ENCODE measurements around the gene STRADA. TPM values are rescaled to one million over a fixed set of nuclear protein-coding genes. Genes with fewer than 3 reads are reported as not detected.

STRADA gene
- total and polyA plus RNA-seq, 7 experiments from 2014 or later, result 19.9 to 69.7 (median 54.0) TPM

DNA sequence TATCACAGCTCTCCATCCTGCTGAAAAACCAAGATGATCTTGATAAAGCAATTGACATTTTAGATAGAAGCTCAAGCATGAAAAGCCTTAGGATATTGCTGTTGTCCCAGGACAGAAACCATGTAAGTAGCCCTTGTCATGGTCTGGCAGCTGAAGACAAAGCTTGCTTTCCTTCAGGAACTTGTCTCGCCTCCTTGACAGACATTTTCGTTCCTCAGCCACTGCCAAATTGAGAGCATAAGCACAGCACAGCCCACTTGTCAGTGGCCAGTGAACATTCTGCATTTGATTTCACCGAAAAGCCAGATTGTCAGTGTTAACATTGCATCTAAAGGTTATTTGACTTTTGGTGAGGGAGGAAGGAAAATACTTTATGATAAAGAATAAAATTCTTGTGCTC lies 83.8 kb downstream of the STRADA start:
- Histone ChIP-seq H3K4me3 (ENCODE audit: low read length) (no peak overlapping the region), H3K36me3 (ENCODE audit: control insufficient read depth in 2 of 3, insufficient read depth in 3 of 3, low read length in 3 of 3) (peaks cover 3 to 56% (median 5%) of the 10 kb centered on the region in 3 experiments), H3K4me1 (ENCODE audit: control insufficient read depth in 2 of 2, insufficient read depth in 2 of 2, low read length in 2 of 2) (no peaks in the 10 kb centered on the region), H3K27me3 (ENCODE audit: control insufficient read depth in 2 of 2, insufficient read depth in 2 of 2, low read length in 2 of 2) (no peaks in the 10 kb centered on the region), H3K9me3 (ENCODE audit: control insufficient read depth in 2 of 3, low read length in 3 of 3) (no peaks in the 10 kb centered on the region), H3K27ac (ENCODE audit: low read depth, low read length) (no peak overlapping the region)
- intact Hi-C loops (cut with micrococcal nuclease), result no loop called here
- CTCF ChIA-PET, result no interaction called here
- POLR2A ChIA-PET, result no interaction called here
- no peak for ATAC-seq
- Mint-ChIP-seq H3K36me3 (peaks cover 8 to 54% (median 16%) of the 10 kb centered on the region in 5 donors), H3K4me1 (peaks cover 0 to 5% (median 0%) of the 10 kb centered on the region in 7 donors), H3K4me3 (no peak overlapping the region), H3K27me3 (no peaks in the 10 kb centered on the region), H3K9me3 (peaks cover 0 to 2% (median 0%) of the 10 kb centered on the region in 11 donors), H3K27ac (no peak overlapping the region)
- no peak for DNase-seq

DNA sequence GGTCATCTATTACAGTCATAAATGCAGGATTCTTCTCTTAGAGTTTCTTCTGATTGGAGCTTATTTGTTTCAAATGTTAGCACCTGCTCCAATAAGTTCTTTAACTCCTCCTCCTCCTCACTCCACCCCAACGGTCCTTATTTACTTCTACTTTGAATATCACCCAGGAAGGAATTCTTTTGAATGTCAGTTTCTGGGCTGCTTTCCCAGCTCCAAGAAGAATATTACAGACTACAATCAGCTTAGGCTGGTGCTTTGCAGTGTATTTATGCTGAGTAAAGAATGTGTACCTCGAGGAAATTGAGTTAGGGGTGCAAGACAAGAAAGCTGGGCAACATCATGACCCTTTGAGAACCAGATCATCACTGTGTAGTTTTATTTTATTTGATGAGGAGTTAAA lies 88.5 kb downstream of the STRADA start:
- Histone ChIP-seq H3K27ac (ENCODE audit: low read depth, low read length) (no peak overlapping the region), H3K27me3 (ENCODE audit: control insufficient read depth in 2 of 2, insufficient read depth in 2 of 2, low read length in 2 of 2) (no peaks in the 10 kb centered on the region), H3K4me1 (ENCODE audit: control insufficient read depth in 2 of 2, insufficient read depth in 2 of 2, low read length in 2 of 2) (peaks cover 0 to 4% of the 10 kb centered on the region in 2 donors), H3K4me3 (ENCODE audit: low read length) (no peak overlapping the region), H3K9me3 (ENCODE audit: control insufficient read depth in 2 of 3, low read length in 3 of 3) (no peaks in the 10 kb centered on the region), H3K36me3 (ENCODE audit: control insufficient read depth in 2 of 3, insufficient read depth in 3 of 3, low read length in 3 of 3) (peaks cover 0 to 38% (median 9%) of the 10 kb centered on the region in 3 experiments)
- peaks cover 7 to 55% (median 17%) of the 10 kb centered on the region in 5 donors for H3K36me3 Mint-ChIP-seq
- intact Hi-C loops (cut with micrococcal nuclease), result no loop called here
- no peaks in the 10 kb centered on the region for H3K27me3 Mint-ChIP-seq
- H3K4me1 Mint-ChIP-seq, result peaks cover 6 to 17% (median 14%) of the 10 kb centered on the region in 7 donors
- H3K4me3 Mint-ChIP-seq, result no peak overlapping the region
- ATAC-seq, result no peak
- no peak for DNase-seq
- ChIA-PET POLR2A (interaction anchor here (1.1 kb wide), 1 partner anchor 31 kb away, joined by 4 read pairs; the partner anchor contains the start of gene MAP3K3), CTCF (interaction anchor here (1.0 kb wide), 1 partner anchor 58 kb away, joined by 3 read pairs; no protein-coding TSS in a partner anchor)
- peak overlapping the region in 1 of 9 donors; percentile 16 for H3K27ac Mint-ChIP-seq
- no peaks in the 10 kb centered on the region for H3K9me3 Mint-ChIP-seq

Other genes with a start within 250 kb of the STRADA start
- gene KCNH6, start 218.4 kb downstream of the STRADA start, total RNA-seq, result not detected
- not detected for gene KCNH6, start 218.4 kb downstream of the STRADA start, polyA plus RNA-seq
- 100 to 1,000 TPM in 1 of 5 experiments, 10 to 100 TPM in 4; 26.0 to 128 (median 70.0) TPM for gene DCAF7, start 191.3 kb downstream of the STRADA start, total RNA-seq
- gene DCAF7, start 191.3 kb downstream of the STRADA start, polyA plus RNA-seq, result 10 to 100 TPM; 56.0 to 83.0 TPM
- gene TACO1, start 140.9 kb downstream of the STRADA start, total RNA-seq, result 10 to 100 TPM; 11.1 to 20.3 (median 15.2) TPM
- gene TACO1, start 140.9 kb downstream of the STRADA start, polyA plus RNA-seq, result 10 to 100 TPM; 20.4 to 21.2 TPM
- 100 to 1,000 TPM in 1 of 5 experiments, 10 to 100 TPM in 4; 37.5 to 105 (median 85.5) TPM for gene MAP3K3, start 119.4 kb downstream of the STRADA start, total RNA-seq
- gene MAP3K3, start 119.4 kb downstream of the STRADA start, polyA plus RNA-seq, result 10 to 100 TPM; 29.4 to 45.2 TPM
- gene LIMD2, start 41.7 kb downstream of the STRADA start, total RNA-seq, result 100 to 1,000 TPM; 575 to 937 (median 595) TPM
- gene LIMD2, start 41.7 kb downstream of the STRADA start, polyA plus RNA-seq, result 100 to 1,000 TPM; 542 to 792 TPM
- gene CCDC47, start 31.8 kb upstream of the STRADA start, total RNA-seq, result 10 to 100 TPM; 31.8 to 62.9 (median 34.7) TPM
- gene CCDC47, start 31.8 kb upstream of the STRADA start, polyA plus RNA-seq, result 10 to 100 TPM; 33.5 to 45.4 TPM
- gene DDX42, start 32.4 kb upstream of the STRADA start, total RNA-seq, result 100 to 1,000 TPM; 101 to 192 (median 139) TPM
- 10 to 100 TPM; 11.8 to 24.4 TPM for gene DDX42, start 32.4 kb upstream of the STRADA start, polyA plus RNA-seq
- gene PSMC5, start 85.6 kb upstream of the STRADA start, total RNA-seq, result 100 to 1,000 TPM in 3 of 5 experiments, 10 to 100 TPM in 2; 68.4 to 153 (median 105) TPM
- 100 to 1,000 TPM; 153 to 162 TPM for gene PSMC5, start 85.6 kb upstream of the STRADA start, polyA plus RNA-seq
- gene FTSJ3, start 85.9 kb upstream of the STRADA start, total RNA-seq, result 10 to 100 TPM; 38.1 to 66.2 (median 55.8) TPM
- gene FTSJ3, start 85.9 kb upstream of the STRADA start, polyA plus RNA-seq, result 10 to 100 TPM; 22.1 to 44.4 TPM
- gene SMARCD2, start 100.9 kb upstream of the STRADA start, total RNA-seq, result 100 to 1,000 TPM; 102 to 148 (median 109) TPM
- 100 to 1,000 TPM in 1 of 2 donors, 10 to 100 TPM in 1; 61.5 to 112 TPM for gene SMARCD2, start 100.9 kb upstream of the STRADA start, polyA plus RNA-seq
- gene CSH2, start 131.9 kb upstream of the STRADA start, total RNA-seq, result 1 to 10 TPM in 2 of 5 experiments, not detected in 3; 4.2 to 5.3 TPM
- not detected for gene CSH2, start 131.9 kb upstream of the STRADA start, polyA plus RNA-seq
- not detected for gene GH2, start 140.1 kb upstream of the STRADA start, total RNA-seq
- gene GH2, start 140.1 kb upstream of the STRADA start, polyA plus RNA-seq, result not detected
- gene CSH1, start 154.8 kb upstream of the STRADA start, total RNA-seq, result 10 to 100 TPM in 1 of 5 experiments, 1 to 10 TPM in 1, not detected in 3; 8.2 to 11.3 TPM
- gene CSH1, start 154.8 kb upstream of the STRADA start, polyA plus RNA-seq, result not detected
- not detected for gene CSHL1, start 169.5 kb upstream of the STRADA start, total RNA-seq
- gene CSHL1, start 169.5 kb upstream of the STRADA start, polyA plus RNA-seq, result not detected
- under 1 TPM in 2 of 5 experiments, not detected in 3; 0.58 to 0.66 TPM for gene GH1, start 177.0 kb upstream of the STRADA start, total RNA-seq
- gene GH1, start 177.0 kb upstream of the STRADA start, polyA plus RNA-seq, result not detected
- 10 to 100 TPM; 11.8 to 44.9 (median 15.1) TPM for gene CD79B, start 190.5 kb upstream of the STRADA start, total RNA-seq
- 10 to 100 TPM; 34.5 to 42.2 TPM for gene CD79B, start 190.5 kb upstream of the STRADA start, polyA plus RNA-seq
- gene SCN4A, start 231.1 kb upstream of the STRADA start, total RNA-seq, result under 1 TPM in 4 of 5 experiments, not detected in 1; 0.03 to 0.15 (median 0.07) TPM
- not detected for gene SCN4A, start 231.1 kb upstream of the STRADA start, polyA plus RNA-seq